ENCODE data around the gene FGD6. TPM values are rescaled to one million over a fixed set of nuclear protein-coding genes. Genes with fewer than 3 reads are reported as not detected.

Gene FGD6
- polyA plus RNA-seq, 1 donor (not counting 4 experiments of a cell fraction or from before 2014, with no cell fraction given), result 54.2 TPM

GRCh38 chr12:95089462-95089861 lies 127.8 kb downstream of the FGD6 start:
- Histone ChIP-seq H3K9ac (ENCODE audit: control insufficient read depth, extremely low read depth, insufficient read depth, low read length) (no peak overlapping the region), H3K4me1 (ENCODE audit: control insufficient read depth, extremely low read depth, insufficient read depth, low read length) (no peaks in the 10 kb centered on the region), H4K20me1 (ENCODE audit: control insufficient read depth, extremely low read depth, insufficient read depth, low read length) (no peaks in the 10 kb centered on the region), H3K4me2 (ENCODE audit: control insufficient read depth, extremely low read depth, insufficient read depth, low read depth, low read length) (no peak overlapping the region), H3K9me1 (ENCODE audit: control insufficient read depth, extremely low read depth, insufficient read depth, low read length) (no peaks in the 10 kb centered on the region), H2AFZ (ENCODE audit: control insufficient read depth, low read length) (no peak overlapping the region), H3K27ac (ENCODE audit: control insufficient read depth, insufficient read depth, low read length) (no peak overlapping the region), H3K4me3 (ENCODE audit: control insufficient read depth in 2 of 3, extremely low read depth in 1 of 3, insufficient read depth in 2 of 3, low read depth in 1 of 3, low read length in 3 of 3) (no peak overlapping the region), H3K79me2 (ENCODE audit: control insufficient read depth, insufficient read depth, low read length) (peaks cover 4% of the 10 kb centered on the region), H3K27me3 (ENCODE audit: control insufficient read depth, extremely low read depth, insufficient read depth, low read length) (no peaks in the 10 kb centered on the region), H3K9me3 (ENCODE audit: control insufficient read depth, low read depth, low read length) (no peaks in the 10 kb centered on the region), H3K36me3 (ENCODE audit: control insufficient read depth in 2 of 2, extremely low read depth in 1 of 2, insufficient read depth in 2 of 2, low read length in 2 of 2) (peaks cover 25 to 26% of the 10 kb centered on the region in 2 experiments)
- dilution Hi-C loops (cut with MboI; ENCODE audit: extremely low pct_ligation_motif_present, low sequenced_read_pairs), result no loop called here
- DNase-seq (ENCODE audit: low read depth, low spot score), result no peak
- TF ChIP-seq, protein P1, sequence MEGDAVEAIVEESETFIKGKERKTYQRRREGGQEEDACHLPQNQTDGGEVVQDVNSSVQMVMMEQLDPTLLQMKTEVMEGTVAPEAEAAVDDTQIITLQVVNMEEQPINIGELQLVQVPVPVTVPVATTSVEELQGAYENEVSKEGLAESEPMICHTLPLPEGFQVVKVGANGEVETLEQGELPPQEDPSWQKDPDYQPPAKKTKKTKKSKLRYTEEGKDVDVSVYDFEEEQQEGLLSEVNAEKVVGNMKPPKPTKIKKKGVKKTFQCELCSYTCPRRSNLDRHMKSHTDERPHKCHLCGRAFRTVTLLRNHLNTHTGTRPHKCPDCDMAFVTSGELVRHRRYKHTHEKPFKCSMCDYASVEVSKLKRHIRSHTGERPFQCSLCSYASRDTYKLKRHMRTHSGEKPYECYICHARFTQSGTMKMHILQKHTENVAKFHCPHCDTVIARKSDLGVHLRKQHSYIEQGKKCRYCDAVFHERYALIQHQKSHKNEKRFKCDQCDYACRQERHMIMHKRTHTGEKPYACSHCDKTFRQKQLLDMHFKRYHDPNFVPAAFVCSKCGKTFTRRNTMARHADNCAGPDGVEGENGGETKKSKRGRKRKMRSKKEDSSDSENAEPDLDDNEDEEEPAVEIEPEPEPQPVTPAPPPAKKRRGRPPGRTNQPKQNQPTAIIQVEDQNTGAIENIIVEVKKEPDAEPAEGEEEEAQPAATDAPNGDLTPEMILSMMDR (optimal IDR thresholded peaks at IDR 0.05 in 1 of 3, IDR thresholded peaks at IDR 0.05 in 1 of 3, conservative IDR thresholded peaks at IDR 0.05 in 1 of 3; ENCODE audit: extremely low read depth in 1 of 3, insufficient read depth in 2 of 3, low read length in 3 of 3), result no peak
- TF ChIP-seq EZH2 (IDR thresholded peaks at IDR 0.05; ENCODE audit: low read length), result no peak
- no peak for FAIRE-seq

DNA sequence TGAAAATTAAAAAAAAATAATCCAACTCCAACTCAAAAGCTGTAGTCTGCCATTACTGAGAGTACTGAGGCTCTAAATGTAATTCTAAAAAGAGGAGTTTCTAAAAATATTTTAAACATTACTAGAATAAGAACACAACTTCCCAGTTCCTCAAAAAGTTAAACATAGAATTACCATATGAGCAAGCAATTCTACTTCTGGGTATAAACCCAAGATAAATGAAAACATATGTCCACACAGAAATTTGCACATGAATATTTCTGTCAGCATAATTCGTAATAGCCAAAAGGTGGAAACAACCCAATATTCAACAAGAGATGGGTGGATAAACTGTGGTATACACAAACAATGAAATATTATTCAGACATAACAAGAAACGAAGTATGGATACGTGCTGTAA lies 128.9 kb downstream of the FGD6 start:
- no peak overlapping the region for H2AFZ ChIP-seq (ENCODE audit: control insufficient read depth, low read length)
- DNase-seq (ENCODE audit: low read depth, low spot score) (no peak), FAIRE-seq (no peak)
- TF ChIP-seq, protein P1 (optimal IDR thresholded peaks at IDR 0.05 in 1 of 3, IDR thresholded peaks at IDR 0.05 in 1 of 3, conservative IDR thresholded peaks at IDR 0.05 in 1 of 3; ENCODE audit: extremely low read depth in 1 of 3, insufficient read depth in 2 of 3, low read length in 3 of 3), result no peak
- TF ChIP-seq EZH2 (IDR thresholded peaks at IDR 0.05; ENCODE audit: low read length), result no peak
- dilution Hi-C loops (cut with MboI; ENCODE audit: extremely low pct_ligation_motif_present, low sequenced_read_pairs), result no loop called here
- no peaks in the 10 kb centered on the region for H3K9me1 ChIP-seq (ENCODE audit: control insufficient read depth, extremely low read depth, insufficient read depth, low read length)
- no peaks in the 10 kb centered on the region for H3K27me3 ChIP-seq (ENCODE audit: control insufficient read depth, extremely low read depth, insufficient read depth, low read length)
- peaks cover 30 to 32% of the 10 kb centered on the region in 2 experiments for H3K36me3 ChIP-seq (ENCODE audit: control insufficient read depth in 2 of 2, extremely low read depth in 1 of 2, insufficient read depth in 2 of 2, low read length in 2 of 2)
- H3K27ac ChIP-seq (ENCODE audit: control insufficient read depth, insufficient read depth, low read length), result no peak overlapping the region
- H3K9me3 ChIP-seq (ENCODE audit: control insufficient read depth, low read depth, low read length), result no peaks in the 10 kb centered on the region
- H3K9ac ChIP-seq (ENCODE audit: control insufficient read depth, extremely low read depth, insufficient read depth, low read length), result no peak overlapping the region
- peaks cover 4% of the 10 kb centered on the region for H3K79me2 ChIP-seq (ENCODE audit: control insufficient read depth, insufficient read depth, low read length)
- no peak overlapping the region for H3K4me3 ChIP-seq (ENCODE audit: control insufficient read depth in 2 of 3, extremely low read depth in 1 of 3, insufficient read depth in 2 of 3, low read depth in 1 of 3, low read length in 3 of 3)
- no peaks in the 10 kb centered on the region for H4K20me1 ChIP-seq (ENCODE audit: control insufficient read depth, extremely low read depth, insufficient read depth, low read length)
- H3K4me1 ChIP-seq (ENCODE audit: control insufficient read depth, extremely low read depth, insufficient read depth, low read length), result no peaks in the 10 kb centered on the region
- H3K4me2 ChIP-seq (ENCODE audit: control insufficient read depth, extremely low read depth, insufficient read depth, low read depth, low read length), result no peak overlapping the region

All from keratinocyte (primary cell).